Activated CD4-positive, CD25-positive, alpha-beta regulatory T cell treated with anti-CD3 and anti-CD28 coated beads, Interleukin-2, amount 50 U/mL, for 16 hours (primary cell): Measurements from ENCODE around the gene MSRB3.

Source experiments
- DNase-seq: peaks from one replicate; pipeline ENCODE4 v3.0.0-alpha.2; 2020; ENCODE audit warnings: low read depth, low spot score

MSRB3 gene

DNA sequence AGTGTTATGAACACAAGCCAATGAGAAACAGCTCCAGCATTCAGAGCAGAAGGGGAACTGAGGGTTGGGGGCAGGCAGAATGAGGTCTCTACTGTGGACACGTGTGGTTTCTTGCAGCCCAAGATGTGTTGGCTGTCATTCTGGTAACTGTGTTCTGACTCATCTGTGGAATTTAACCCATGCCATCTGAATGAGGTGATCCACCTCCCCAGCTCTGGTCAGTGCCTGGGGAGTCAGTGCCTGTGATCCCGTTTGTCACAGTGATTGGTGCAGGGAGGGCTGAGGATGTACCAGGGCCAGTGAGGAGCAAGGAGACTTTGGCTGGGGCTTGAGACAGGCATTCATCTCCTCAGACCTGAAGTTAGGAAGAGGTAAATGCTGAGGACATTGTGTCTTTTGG is 216.8 kb downstream of the MSRB3 start:
- no peak for DNase-seq

DNA sequence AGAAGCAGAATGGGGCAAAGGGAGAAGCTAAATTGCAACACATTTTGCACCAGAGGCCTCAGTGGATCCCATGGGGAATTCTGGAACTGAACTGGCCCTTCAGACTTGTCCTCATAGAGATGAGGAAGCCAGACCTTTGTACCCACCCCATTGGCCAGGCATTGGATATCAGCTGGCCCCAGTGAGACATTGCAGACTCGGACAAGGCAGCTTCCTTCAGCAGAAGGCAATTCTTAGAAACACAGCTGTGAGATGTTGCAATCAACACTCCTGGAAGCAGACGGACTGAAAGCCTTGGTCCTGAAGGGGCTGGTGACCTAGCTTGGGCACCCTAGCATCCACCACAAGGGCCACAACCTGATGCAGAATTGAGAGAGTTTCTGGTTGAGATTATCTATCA is 218.1 kb downstream of the MSRB3 start:
- no peak for DNase-seq

DNA sequence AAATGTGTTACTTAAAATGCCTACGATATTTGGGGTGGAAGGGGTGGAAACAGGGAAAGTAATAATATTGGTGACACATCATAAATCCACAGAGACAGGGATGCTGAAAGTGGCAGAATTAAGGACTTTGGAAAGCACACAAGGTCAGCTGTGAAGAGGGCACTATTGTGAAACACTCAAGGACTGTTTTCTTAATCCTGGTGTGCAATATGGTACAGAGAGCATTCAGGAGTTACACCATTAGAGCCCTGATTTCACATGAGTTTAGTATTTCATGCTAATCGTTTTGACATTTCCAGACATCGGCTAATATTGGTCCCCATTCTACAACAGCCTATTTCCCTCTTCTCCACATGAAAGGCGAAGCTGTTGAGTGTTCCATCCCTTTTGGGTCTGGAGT is 219.2 kb downstream of the MSRB3 start:
- no peak for DNase-seq

DNA sequence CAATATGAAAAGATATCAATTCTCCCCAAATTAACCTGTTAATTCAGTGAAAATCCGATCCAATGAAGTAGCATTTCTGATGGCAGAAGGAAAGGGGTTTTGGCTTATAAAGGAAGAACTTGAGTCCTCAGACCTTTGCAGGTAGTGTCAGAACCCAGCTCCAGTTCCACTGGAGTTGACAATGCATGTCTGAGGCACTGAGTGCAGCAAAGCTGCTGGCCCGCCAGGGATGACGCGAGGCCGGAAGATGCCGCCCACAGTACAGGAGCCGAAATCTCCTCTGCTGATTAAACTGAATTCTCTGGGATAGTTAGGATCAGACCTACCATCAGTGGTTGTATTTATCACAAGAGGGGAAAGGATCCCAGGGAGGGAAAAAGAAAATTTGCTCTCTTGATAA is 220.7 kb downstream of the MSRB3 start:
- DNase-seq: no peak

DNA sequence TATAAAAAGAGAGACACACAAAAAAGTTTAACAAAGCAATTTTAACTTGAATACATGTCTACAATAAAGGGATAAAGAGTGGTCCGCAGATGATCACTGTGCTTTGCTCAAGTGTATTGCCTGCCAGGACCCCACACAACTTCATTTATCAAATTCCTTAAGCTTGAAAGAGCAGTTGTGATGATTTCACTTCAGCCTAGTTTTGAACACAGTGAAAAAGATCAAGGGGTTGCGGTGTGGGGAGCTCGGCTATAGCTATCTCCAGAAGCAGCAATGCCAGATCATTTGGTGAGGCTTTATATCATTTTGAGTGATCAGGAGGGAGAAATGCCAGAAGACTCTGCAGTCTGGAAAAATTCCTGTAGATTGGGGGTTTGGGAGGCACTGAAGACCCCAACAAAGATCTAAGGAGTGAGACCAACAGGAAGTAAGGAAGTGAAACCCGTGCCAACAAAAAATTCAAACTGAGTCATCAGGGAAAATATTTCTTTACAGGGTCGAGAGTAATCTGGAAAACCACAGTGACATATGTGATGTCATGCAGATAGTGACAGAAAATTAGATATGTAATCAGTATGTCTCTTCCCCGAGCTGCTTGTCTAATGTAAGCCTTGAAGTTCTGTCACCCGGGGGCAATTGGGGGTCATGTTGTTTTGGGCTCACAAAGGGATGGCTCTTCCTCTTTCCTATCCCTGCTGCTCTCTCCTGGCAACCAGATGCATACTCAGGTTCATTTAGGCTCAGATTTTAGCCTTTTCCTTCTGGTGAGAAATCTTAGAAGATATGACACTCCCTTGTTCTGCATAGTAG is 221.8 kb downstream of the MSRB3 start:
- no peak for DNase-seq

DNA sequence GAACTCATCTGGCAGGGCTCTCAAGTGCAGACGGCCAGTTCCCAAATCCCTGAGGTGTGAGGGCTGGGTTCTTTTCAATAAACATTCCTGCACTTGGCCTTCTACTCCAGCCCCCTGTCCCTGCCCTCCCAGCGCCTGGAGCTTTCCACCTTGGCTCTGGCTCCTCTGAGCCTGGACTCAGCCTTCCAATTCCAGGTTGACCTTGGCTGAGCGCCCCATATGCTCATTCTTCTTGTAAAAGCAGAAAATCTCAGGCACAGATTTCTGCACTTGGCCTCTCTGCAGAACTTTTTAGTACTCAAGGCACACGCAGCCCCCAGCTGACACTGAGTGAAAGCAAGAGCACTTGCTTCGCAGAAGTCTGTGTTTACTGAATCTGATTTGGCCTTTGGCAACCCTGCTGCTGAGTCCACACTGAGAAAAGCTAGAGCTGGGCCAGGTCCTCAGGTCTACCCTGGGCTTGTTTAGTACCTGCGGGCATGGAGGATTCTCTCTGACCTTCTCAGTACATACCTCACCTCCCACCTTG is 222.7 kb downstream of the MSRB3 start:
- DNase-seq: no peak

DNA sequence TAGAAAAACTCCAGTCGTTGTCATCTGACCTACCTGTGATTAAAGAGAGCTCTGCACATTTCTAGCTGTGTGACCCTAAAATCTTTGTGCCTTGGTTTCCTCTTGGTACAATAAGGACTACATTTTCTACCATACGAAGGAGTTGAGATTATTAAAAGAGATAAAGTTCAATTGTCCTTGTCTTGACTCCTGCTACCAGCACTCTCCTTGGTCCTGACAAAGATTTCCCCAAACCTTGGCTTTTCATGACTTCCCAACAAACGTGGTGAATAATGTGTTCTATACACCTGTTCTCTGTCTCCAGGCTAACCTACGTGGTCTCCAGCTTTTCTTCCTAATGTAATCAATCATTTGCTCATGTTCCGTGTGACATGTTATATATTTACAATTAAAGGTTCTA is 223.5 kb downstream of the MSRB3 start:
- no peak for DNase-seq

DNA sequence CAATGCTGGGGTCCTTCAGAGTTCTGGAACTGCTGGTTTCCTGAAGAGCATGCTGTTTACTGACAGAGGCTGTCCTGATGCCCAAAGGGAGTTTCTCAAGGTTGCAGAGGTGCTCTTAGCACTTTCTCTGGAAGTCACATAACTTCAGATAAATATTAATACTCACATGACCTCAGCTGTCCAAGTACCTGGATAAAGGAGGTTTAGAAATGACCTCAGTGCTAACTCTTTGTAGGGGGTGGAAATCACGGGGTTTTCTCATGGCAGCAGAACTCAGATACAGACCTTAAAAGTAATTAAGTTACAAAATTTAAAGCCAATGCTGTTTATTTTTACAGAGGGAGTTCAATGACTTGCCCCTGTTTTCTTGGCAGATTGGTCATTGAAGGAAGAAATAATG is 225.9 kb downstream of the MSRB3 start:
- DNase-seq: no peak

DNA sequence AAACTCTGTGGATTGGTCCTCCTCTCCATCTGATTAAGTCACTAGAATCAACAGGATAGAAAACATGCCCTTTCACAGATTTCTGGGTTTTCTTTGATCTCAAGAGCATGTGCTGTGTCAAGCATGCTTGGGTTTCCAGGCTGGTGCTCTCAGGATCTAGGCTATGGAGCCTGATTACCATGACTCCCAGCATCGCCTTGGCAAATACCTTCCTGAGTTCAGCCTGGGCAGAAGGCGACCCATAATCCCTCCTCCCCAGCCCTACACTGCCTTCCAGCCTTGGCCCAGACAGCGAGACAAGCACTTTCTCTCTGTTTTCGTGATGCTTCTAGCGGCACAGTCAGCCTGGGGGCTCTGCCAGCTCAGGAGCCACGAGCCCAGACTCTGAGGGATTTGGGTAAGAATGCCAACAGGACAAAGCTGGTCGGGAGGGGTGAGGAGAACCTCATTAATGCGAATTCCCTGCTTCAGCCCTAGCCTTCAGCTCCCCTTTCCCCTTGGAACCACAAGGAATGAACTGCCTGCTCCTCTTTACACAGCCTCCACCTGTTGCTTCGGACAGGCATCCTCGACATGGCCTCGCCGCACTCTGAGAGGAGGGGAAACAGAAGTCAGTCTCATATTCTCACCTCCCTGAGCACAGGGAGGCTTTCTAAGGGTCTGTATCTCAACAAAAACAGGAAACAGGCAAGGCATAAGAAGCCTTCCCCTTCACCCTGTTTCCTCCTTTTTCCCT is 227.1 kb downstream of the MSRB3 start:
- no peak for DNase-seq

DNA sequence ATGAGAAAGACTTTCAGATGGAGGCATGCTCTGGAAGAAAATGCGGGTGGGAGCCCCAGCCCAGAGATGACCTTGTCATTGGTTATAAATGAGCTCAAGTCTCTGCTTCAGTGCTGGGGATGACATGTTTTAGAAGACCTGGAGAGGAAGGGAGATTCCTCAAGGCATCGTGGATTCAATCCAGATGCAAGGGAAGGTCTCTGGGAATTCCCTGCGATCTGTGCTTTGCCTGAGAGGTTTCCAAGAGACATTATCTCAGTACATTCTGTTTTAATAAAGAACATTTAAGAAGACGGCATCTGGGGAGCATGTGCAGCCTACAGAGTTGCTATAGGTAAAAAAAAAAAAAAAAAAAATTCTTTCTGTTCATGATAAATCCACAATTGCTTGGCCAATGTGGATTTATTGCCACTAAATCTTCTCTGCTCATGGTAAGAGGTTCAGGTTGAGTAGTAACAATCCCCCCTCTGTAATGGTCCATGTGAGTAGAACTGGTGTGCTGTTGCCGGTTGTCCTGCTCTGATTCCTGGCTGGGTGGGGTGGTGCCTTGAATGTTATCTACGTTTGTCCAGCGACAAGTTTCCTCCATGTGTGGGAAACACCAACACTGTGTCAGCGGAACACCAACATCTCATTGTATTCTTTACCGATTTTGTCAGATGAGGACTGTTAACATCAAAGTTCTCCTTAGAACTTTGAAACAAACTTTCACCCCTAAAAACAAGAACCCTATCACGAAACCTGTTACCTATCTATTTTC is 230.0 kb downstream of the MSRB3 start:
- DNase-seq: no peak

DNA sequence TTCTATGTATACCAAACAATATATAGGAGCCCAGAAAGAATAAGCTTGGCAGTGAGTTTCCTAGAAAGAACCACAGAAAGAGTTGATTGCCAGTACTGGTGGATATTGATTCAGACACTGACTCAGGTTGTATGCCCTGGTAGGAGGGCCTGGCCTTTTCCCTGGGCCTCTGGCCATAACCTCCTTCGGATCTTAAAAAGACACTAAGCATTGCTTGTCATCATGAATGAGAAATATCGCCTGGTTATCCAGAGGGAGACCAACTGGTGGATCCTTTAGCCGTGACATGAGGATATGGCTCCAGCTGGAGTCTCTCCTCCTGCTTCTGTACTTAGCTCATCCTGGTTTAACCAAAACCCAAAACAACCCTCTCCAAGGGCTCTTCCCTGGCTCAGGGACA is 231.5 kb downstream of the MSRB3 start:
- DNase-seq: no peak

DNA sequence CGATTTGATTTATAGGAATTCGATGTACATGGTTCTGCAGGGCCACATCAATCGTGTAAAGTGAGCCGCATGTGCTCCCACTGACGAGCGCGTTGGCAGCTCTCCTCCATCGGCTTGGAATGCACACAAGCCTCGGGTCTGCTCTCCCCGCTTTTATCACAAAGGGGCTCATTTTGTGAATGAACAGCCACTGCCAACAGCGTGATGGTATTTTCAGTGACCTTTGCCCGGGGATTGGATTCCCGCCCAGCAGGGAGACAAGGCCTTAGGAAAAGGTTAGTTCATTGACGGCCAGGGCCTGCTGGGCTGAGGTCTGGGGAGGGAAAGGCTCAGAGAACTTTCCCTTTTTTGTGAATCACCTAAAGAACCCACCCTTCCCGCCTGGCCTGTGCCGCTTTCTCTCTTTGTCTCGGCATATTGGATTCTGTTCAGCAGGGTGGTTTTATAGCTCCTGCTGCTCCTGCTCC is 232.1 kb downstream of the MSRB3 start:
- no peak for DNase-seq

DNA sequence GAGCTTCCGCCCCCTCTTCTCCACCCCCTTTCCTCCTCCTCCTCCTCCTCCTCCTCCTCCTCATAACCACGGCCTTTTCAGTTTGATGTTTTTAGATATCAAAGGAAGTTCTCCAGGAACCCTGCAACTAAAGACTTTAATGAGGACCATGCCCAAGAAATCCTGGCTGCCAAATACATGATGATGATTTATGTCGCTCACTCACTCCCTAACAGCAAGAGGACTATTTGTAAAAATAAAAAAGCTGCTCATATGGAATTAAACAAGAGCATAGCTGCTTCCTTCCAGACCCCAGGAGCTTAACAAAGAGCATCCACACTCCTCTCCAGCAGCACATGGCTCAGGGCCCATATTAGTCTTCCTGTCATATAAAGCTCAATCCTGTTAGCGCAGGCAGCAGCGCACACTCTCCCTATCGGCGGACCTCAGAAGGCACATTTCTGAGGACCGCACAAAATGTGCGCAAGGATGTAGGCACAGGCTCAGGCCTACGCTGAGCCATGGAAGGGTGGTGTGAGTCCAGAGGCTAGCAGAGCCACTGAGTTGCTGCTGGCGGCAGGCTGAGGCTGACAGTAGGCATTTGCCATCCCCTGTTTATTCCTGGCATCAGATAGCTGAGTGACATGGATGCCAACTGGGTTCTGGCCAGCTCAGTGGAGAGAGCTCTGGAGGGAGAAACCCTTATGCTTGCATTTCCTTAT is 232.8 kb downstream of the MSRB3 start:
- no peak for DNase-seq

DNA sequence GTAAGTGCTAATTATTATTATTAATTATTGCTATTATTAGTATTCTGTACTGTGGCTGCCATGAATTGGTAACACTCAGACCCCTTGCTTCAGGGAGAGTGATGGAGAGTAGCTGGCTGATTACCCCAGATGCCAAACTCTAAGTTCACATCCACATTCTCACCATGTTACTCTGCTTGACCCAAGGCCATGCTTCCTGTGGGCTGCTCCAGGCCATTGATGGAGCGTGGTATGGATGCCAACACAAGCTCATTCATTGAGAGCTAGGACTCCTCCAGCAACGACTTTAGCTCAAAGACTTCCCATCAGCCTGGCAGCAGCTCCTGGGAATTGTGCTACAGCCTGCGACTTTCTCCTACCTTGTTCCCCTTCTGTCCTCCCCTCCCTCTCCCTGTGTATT is 233.4 kb downstream of the MSRB3 start:
- no peak for DNase-seq
